ENCODE results near the gene SMARCD3.

The SMARCD3 gene

DNA sequence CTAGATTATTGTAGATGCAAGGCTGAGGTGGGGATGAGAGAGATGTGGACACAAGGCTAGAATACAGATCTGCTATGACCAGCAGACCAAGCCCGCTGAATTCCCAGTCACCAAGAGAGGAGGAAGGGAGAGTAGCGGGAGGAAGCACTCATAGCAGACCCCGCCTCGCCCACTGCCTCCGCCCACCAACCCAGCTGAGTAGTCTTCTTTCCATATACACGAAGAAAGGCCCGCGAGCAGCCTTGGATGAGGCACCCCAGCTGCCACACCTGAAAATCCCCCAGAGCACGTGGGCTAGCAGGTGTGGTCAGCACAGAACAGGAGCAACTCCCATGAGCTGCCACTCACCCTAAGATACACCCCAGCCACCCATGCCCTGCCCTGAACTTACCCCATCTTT is 30.3 kb downstream of the SMARCD3 start:
- H2AFZ ChIP-seq (ENCODE audit: low read depth, low read length) = no peak overlapping the region
- H3K27ac ChIP-seq (ENCODE audit: low read length) = no peak overlapping the region
- peaks cover 61% of the 10 kb centered on the region for H3K36me3 ChIP-seq (replicated peaks; ENCODE audit: low read depth, low read length)
- no peaks in the 10 kb centered on the region for H4K20me1 ChIP-seq (ENCODE audit: insufficient read depth, low read length)
- H3K27me3 ChIP-seq (ENCODE audit: low read depth, low read length) = no peaks in the 10 kb centered on the region
- TF ChIP-seq EZH2phosphoT487 (IDR thresholded peaks at IDR 0.05; ENCODE audit: low read depth) = no peak
- TF ChIP-seq, protein P1, sequence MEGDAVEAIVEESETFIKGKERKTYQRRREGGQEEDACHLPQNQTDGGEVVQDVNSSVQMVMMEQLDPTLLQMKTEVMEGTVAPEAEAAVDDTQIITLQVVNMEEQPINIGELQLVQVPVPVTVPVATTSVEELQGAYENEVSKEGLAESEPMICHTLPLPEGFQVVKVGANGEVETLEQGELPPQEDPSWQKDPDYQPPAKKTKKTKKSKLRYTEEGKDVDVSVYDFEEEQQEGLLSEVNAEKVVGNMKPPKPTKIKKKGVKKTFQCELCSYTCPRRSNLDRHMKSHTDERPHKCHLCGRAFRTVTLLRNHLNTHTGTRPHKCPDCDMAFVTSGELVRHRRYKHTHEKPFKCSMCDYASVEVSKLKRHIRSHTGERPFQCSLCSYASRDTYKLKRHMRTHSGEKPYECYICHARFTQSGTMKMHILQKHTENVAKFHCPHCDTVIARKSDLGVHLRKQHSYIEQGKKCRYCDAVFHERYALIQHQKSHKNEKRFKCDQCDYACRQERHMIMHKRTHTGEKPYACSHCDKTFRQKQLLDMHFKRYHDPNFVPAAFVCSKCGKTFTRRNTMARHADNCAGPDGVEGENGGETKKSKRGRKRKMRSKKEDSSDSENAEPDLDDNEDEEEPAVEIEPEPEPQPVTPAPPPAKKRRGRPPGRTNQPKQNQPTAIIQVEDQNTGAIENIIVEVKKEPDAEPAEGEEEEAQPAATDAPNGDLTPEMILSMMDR (IDR thresholded peaks at IDR 0.05; ENCODE audit: low read depth, low read length) = no peak
- H3K4me3 ChIP-seq (ENCODE audit: low read length) = no peak overlapping the region
- no peaks in the 10 kb centered on the region for H3K9me3 ChIP-seq (ENCODE audit: insufficient read depth, low read length)
- H3K79me2 ChIP-seq (ENCODE audit: low read length) = no peaks in the 10 kb centered on the region
- no peak overlapping the region for H3K4me2 ChIP-seq (ENCODE audit: low read length)
- H3K9ac ChIP-seq (ENCODE audit: low read length) = no peak overlapping the region
- H3K4me1 ChIP-seq (ENCODE audit: low read length) = no peaks in the 10 kb centered on the region

- H3K27me3 ChIP-seq (ENCODE audit: low read depth, low read length) = no peaks in the 10 kb centered on the region
- peaks cover 58% of the 10 kb centered on the region for H3K36me3 ChIP-seq (replicated peaks; ENCODE audit: low read depth, low read length)
These were observed 33.1 kb downstream of the SMARCD3 start for GRCh38 chr7:151215396-151215795.

DNA sequence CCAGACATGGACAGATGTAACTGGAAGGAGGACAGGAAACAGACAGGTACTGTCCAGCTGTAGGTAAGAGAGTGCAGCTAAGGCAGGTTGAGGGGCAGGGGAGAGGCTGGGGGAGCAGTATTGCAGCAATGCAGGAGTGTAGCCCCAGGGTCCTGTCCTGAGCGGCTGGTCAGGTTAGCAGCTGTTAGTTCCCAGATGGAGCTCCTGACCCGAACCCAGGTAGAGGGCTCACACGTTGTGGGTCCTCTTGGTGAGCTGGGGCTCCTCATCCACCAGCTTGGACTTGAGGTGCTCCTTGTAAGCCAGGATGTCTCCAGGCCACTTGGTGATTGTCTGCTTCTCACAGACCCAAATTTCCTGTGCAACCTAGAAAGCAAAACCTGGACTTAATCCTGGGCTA is 34.7 kb downstream of the SMARCD3 start:
- Histone ChIP-seq H3K4me2 (ENCODE audit: low read length) (no peak overlapping the region), H3K9me3 (ENCODE audit: insufficient read depth, low read length) (no peaks in the 10 kb centered on the region), H3K27me3 (ENCODE audit: low read depth, low read length) (no peaks in the 10 kb centered on the region), H3K36me3 (replicated peaks; ENCODE audit: low read depth, low read length) (peaks cover 53% of the 10 kb centered on the region), H4K20me1 (ENCODE audit: insufficient read depth, low read length) (no peaks in the 10 kb centered on the region; the same call in 1 of the 2 replicates), H3K4me3 (ENCODE audit: low read length) (no peak overlapping the region), H3K27ac (ENCODE audit: low read length) (no peak overlapping the region), H3K4me1 (ENCODE audit: low read length) (no peaks in the 10 kb centered on the region), H3K79me2 (ENCODE audit: low read length) (no peaks in the 10 kb centered on the region), H2AFZ (ENCODE audit: low read depth, low read length) (no peak overlapping the region), H3K9ac (ENCODE audit: low read length) (no peak overlapping the region)
- TF ChIP-seq, protein P1 (IDR thresholded peaks at IDR 0.05; ENCODE audit: low read depth, low read length) = no peak
- TF ChIP-seq EZH2phosphoT487 (IDR thresholded peaks at IDR 0.05; ENCODE audit: low read depth) = no peak

More at GRCh38 chr7:151215396-151215795, 33.1 kb downstream of the SMARCD3 start:
- Histone ChIP-seq H2AFZ (ENCODE audit: low read depth, low read length) (no peak overlapping the region), H3K27ac (ENCODE audit: low read length) (no peak overlapping the region), H3K9ac (ENCODE audit: low read length) (no peak overlapping the region), H3K79me2 (ENCODE audit: low read length) (no peaks in the 10 kb centered on the region), H4K20me1 (ENCODE audit: insufficient read depth, low read length) (no peaks in the 10 kb centered on the region; the same call in 1 of the 2 replicates), H3K4me2 (ENCODE audit: low read length) (no peak overlapping the region), H3K4me1 (ENCODE audit: low read length) (no peaks in the 10 kb centered on the region), H3K4me3 (ENCODE audit: low read length) (no peak overlapping the region), H3K9me3 (ENCODE audit: insufficient read depth, low read length) (no peaks in the 10 kb centered on the region)
- TF ChIP-seq, protein P1 (IDR thresholded peaks at IDR 0.05; ENCODE audit: low read depth, low read length) = no peak
- TF ChIP-seq EZH2phosphoT487 (IDR thresholded peaks at IDR 0.05; ENCODE audit: low read depth) = no peak

DNA sequence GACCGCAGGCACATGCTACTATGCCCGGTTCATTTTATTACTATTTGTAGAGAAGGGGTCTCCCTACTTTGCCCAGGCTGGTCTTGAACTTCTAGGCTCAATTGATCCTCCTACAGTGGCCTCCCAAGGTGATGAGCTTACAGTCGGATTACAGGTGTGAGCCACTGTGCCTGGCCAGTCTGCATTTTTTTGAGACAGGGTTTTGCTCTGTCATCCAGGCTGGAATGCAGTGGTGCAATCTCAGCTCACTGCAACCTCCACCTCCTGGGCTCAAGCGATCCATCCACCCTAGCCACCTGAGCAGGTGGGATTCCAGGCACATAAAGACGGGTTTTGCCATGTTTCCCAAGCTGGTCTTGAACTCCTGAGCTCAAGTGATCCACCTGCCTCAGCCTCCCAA is 35.9 kb downstream of the SMARCD3 start:
- TF ChIP-seq, protein P1 (IDR thresholded peaks at IDR 0.05; ENCODE audit: low read depth, low read length) = no peak
- TF ChIP-seq EZH2phosphoT487 (IDR thresholded peaks at IDR 0.05; ENCODE audit: low read depth) = no peak
- H4K20me1 ChIP-seq (ENCODE audit: insufficient read depth, low read length) = no peaks in the 10 kb centered on the region; the same call in 1 of the 2 replicates
- H3K9ac ChIP-seq (ENCODE audit: low read length) = no peak overlapping the region
- H2AFZ ChIP-seq (ENCODE audit: low read depth, low read length) = no peak overlapping the region
- H3K79me2 ChIP-seq (ENCODE audit: low read length) = no peaks in the 10 kb centered on the region
- H3K27ac ChIP-seq (ENCODE audit: low read length) = no peak overlapping the region
- H3K4me3 ChIP-seq (ENCODE audit: low read length) = no peak overlapping the region
- no peaks in the 10 kb centered on the region for H3K9me3 ChIP-seq (ENCODE audit: insufficient read depth, low read length)
- no peaks in the 10 kb centered on the region for H3K27me3 ChIP-seq (ENCODE audit: low read depth, low read length)
- no peak overlapping the region for H3K4me2 ChIP-seq (ENCODE audit: low read length)
- no peaks in the 10 kb centered on the region for H3K4me1 ChIP-seq (ENCODE audit: low read length)
- H3K36me3 ChIP-seq (replicated peaks; ENCODE audit: low read depth, low read length) = peaks cover 43% of the 10 kb centered on the region

All from OCI-LY3 (cell line).